ENCODE measurements around the gene NELL2.

NELL2 gene

GRCh38 chr12:44484862-44485261 is 391.3 kb downstream of the NELL2 start:
- TF ChIP-seq POLR2AphosphoS5 (IDR thresholded peaks at IDR 0.05; ENCODE audit: low read depth) (no peak), CTCF (IDR thresholded peaks at IDR 0.05; ENCODE audit: insufficient read depth, low read length) (no peak), REST (IDR thresholded peaks at IDR 0.05; ENCODE audit: insufficient replicate concordance, low read depth) (no peak), GABPA (IDR thresholded peaks at IDR 0.05; ENCODE audit: low read depth) (no peak), SPI1 (IDR thresholded peaks at IDR 0.05; ENCODE audit: borderline replicate concordance, low read depth) (no peak)
- Histone ChIP-seq H3K27ac (replicated peaks) (no peak overlapping the region), H3K27me3 (ENCODE audit: insufficient read depth, poor library complexity, severe bottlenecking) (no peaks in the 10 kb centered on the region), H3K4me3 (replicated peaks; ENCODE audit: insufficient read depth, low read length) (no peak overlapping the region)
- no peak for DNase-seq (ENCODE audit: low read depth in 1 of 2, low spot score in 1 of 2)

GRCh38 chr12:44477331-44477980 is 398.7 kb downstream of the NELL2 start:
- Histone ChIP-seq H3K27ac (replicated peaks) (no peak overlapping the region), H3K27me3 (ENCODE audit: insufficient read depth, poor library complexity, severe bottlenecking) (no peaks in the 10 kb centered on the region)
- no peak for DNase-seq (ENCODE audit: low read depth in 1 of 2, low spot score in 1 of 2)

GRCh38 chr12:44476683-44477082 is 399.4 kb downstream of the NELL2 start:
- H3K27ac ChIP-seq (replicated peaks): no peak overlapping the region
- TF ChIP-seq SPI1 (IDR thresholded peaks at IDR 0.05; ENCODE audit: borderline replicate concordance, low read depth) (no peak), CTCF (IDR thresholded peaks at IDR 0.05; ENCODE audit: insufficient read depth, low read length) (no peak), REST (IDR thresholded peaks at IDR 0.05; ENCODE audit: insufficient replicate concordance, low read depth) (no peak), GABPA (IDR thresholded peaks at IDR 0.05; ENCODE audit: low read depth) (no peak), POLR2AphosphoS5 (IDR thresholded peaks at IDR 0.05; ENCODE audit: low read depth) (no peak)
- no peak overlapping the region for H3K4me3 ChIP-seq (replicated peaks; ENCODE audit: insufficient read depth, low read length)
- no peaks in the 10 kb centered on the region for H3K27me3 ChIP-seq (ENCODE audit: insufficient read depth, poor library complexity, severe bottlenecking)
- no peak for DNase-seq (ENCODE audit: low read depth in 1 of 2, low spot score in 1 of 2)

More at GRCh38 chr12:44477331-44477980, 398.7 kb downstream of the NELL2 start:
- H3K4me3 ChIP-seq (replicated peaks; ENCODE audit: insufficient read depth, low read length): no peak overlapping the region
- TF ChIP-seq GABPA (IDR thresholded peaks at IDR 0.05; ENCODE audit: low read depth) (no peak), SPI1 (IDR thresholded peaks at IDR 0.05; ENCODE audit: borderline replicate concordance, low read depth) (no peak), REST (IDR thresholded peaks at IDR 0.05; ENCODE audit: insufficient replicate concordance, low read depth) (no peak)
